Large intestine (tissue), 3 donors: Measurements from ENCODE around the gene ZNF583. TPM values are rescaled to one million over a fixed set of nuclear protein-coding genes. Genes with fewer than 3 reads are reported as not detected.
A peak's percentile ranks its signal among the peaks of the same experiment; 100 is the strongest.

Source experiments
- DNase-seq, 2 donors: peaks; one replicate each; pipeline versions ENCODE4 v3.0.0 to v3.0.0-alpha.2; 2013
- H3K27ac ChIP-seq: one replicate; pipeline ENCODE4 v1.5.1; 2013; ENCODE audit warnings: low read length
- H3K27me3 ChIP-seq: 2 replicates; pipeline ENCODE4 v1.6.1; 2013; ENCODE audit warnings: low read length; ENCODE audit not compliant: control insufficient read depth, insufficient read depth
- H3K36me3 ChIP-seq: 2 replicates; pipeline ENCODE4 v1.6.1; 2013; ENCODE audit warnings: low read length; ENCODE audit not compliant: control insufficient read depth, insufficient read depth
- H3K4me1 ChIP-seq: one replicate; pipeline ENCODE4 v1.6.1; 2013; ENCODE audit warnings: low read length; ENCODE audit not compliant: control insufficient read depth, insufficient read depth
- H3K4me3 ChIP-seq: one replicate; pipeline ENCODE4 v1.5.1; 2013; ENCODE audit warnings: low read length
- H3K9me3 ChIP-seq: one replicate; pipeline ENCODE4 v1.6.1; 2013; ENCODE audit warnings: mild to moderate bottlenecking, low read depth, low read length, moderate library complexity; ENCODE audit not compliant: control insufficient read depth
- WGBS: methylation state at CpG from one replicate; pipeline ENCODE4 v1.1.5; 2013; ENCODE audit warnings: low lambda C conversion rate; ENCODE audit not compliant: insufficient coverage; 5-methylcytosine and 5-hydroxymethylcytosine counted together
- polyA plus RNA-seq: library from polyadenylated mRNA; unstranded; fragments of 120-200 nt; gene quantifications from one replicate; pipeline ENCODE4 v1.2.1, GENCODE V29; 2013

ZNF583 gene
- polyA plus RNA-seq, 1 donor, result 6.0 TPM

DNA sequence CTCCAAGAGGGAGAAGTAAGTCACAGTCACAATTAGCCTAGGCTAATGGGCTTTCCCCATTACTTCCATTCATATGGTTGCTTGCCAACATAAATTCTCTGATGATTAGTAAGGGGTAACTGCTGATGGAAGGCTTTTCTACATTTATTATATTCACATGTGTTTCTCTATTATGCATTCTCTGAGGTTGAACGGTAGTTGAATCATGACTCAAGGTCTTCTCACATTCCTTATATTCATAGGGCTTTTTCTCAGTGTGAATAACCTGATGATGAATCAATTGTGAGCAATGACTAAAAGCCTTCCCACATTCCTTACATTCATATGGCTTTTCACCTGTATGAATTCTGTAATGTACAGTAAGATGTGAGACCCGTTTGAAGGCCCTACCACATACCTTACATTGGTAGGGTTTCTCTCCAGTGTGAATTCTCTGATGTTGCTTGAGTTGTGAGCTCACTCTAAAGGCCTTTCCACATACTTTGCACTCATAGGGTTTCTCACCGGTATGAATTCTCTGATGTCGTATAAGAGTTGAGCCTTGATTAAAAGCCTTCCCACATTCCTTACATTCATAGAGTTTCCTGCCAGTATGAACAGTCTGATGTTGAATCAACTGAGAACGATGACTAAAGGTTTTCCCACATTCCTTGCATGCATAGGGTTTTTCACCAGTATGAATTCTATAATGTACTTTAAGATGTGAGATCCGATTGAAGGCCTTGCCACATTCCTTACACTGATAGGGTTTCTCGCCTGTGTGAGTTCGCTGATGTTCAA, 20.1 kb upstream of the ZNF583 start:
- Histone ChIP-seq H3K4me1 (no peaks in the 10 kb centered on the region), H3K4me3 (no peak overlapping the region), H3K27me3 (no peaks in the 10 kb centered on the region), H3K27ac (no peak overlapping the region), H3K36me3 (peaks cover 7% of the 10 kb centered on the region), H3K9me3 (peaks cover 21% of the 10 kb centered on the region)
- 100% methylated on average over 1 of the region's 8 CpGs for WGBS
- DNase-seq, result no peak

DNA sequence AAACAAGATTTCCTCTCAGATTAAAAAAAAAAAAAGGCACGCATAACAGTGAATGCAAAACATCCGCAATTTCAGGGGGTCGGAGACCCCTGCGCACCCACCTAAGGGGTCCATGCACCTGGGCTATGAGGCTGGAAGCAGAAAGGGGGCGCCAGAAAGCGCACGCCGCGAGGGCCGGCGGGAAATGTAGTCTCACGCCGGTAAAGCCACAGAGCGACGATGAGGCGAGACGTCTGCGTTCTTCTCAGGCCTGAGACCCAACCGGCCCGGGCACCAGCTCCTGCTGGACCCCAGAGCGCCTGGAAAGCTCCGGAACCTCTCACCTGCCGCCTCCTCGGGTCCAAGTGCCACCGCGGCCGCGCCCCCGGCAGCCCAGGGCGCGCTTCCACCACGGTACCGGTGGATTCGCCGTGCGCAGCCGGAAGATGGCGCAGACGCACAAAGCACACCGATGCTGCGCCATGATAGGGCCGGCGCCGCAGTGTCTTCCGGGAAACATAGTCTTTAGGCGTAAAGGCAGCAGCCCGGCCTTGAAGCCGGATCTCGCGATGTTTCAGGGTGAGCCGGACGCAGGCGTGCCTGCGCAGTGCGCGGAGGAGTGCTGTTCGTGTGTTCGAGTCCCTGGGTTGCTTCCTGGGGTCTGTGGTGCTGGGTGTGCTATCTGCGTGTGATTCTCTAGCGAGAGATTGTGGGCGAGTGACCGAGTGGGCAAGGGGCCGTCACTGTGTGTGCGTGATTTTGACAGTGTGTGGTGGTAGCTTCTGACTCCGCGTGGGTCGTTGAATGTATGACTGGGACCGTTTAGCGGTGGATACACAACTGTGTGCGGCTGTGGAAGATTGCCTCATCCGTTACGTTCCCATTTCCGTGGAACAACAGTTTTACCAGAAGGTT, 10.8 kb upstream of the ZNF583 start, which contains the start of gene ZNF582:
TSS of gene ZNF582 (minus strand) at position 416 of the 894 bp plus-strand sequence. CDS start 1,782 bp downstream, outside the sequence.
- Histone ChIP-seq H3K36me3 (peaks cover 22% of the 10 kb centered on the region), H3K4me3 (peak within 1 kb of the TSS; percentile 70), H3K27ac (peak within 1 kb of the TSS; percentile 77), H3K27me3 (no peaks in the 10 kb centered on the region), H3K4me1 (peaks cover 3% of the 10 kb centered on the region), H3K9me3 (peaks cover 8% of the 10 kb centered on the region)
- WGBS, result 17% methylated on average over 1 of the region's 73 CpGs
- DNase-seq, result peak; percentile 97

DNA sequence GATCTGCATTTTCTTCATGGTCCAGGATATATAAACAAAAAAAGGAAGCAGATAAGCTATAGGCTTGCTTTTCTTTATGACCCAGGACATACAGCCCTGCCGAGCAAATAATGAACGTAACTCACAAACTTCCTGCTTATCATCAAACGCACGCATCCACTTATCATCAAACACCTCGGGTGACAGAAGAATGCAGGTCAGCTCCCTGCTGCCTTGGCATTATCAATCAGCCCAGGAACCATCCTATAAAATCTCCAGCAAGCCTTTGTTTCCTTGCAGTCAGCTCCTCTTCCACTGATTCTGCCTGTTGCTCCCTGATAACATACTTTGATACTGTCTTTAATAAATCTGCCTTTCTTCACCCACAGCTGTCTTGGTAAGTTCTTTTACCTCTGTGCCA, 5.3 kb upstream of the ZNF583 start:
- H3K9me3 ChIP-seq, result peaks cover 10% of the 10 kb centered on the region
- H3K4me1 ChIP-seq, result peaks cover 1% of the 10 kb centered on the region
- no peak for DNase-seq
- H3K4me3 ChIP-seq, result no peak overlapping the region
- WGBS, result no CpG with 5 or more reads among the region's 5 CpGs
- no peaks in the 10 kb centered on the region for H3K27me3 ChIP-seq
- peaks cover 4% of the 10 kb centered on the region for H3K36me3 ChIP-seq
- H3K27ac ChIP-seq, result no peak overlapping the region

DNA sequence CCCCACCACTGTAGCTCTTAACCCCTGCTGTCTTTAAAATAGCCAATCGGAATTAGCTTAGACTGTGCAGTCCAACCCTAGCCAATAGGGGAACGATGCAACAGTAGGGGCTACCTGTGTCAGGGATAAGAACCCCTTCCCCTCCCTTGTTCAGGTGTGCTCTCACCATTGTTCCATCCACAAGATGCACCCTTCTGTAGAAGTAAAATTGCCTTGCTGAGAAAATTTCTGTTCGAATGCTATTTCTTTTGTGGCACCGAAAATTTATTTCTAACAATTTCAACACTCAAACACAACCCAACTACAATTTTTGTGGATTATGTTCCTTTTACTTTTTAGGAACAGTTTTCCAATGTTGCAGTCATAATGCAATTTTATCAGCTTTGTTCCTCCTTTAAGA, 3.6 kb upstream of the ZNF583 start:
- no peak for DNase-seq
- peaks cover 4% of the 10 kb centered on the region for H3K36me3 ChIP-seq
- WGBS, result no CpG with 5 or more reads among the region's 4 CpGs
- H3K27me3 ChIP-seq, result no peaks in the 10 kb centered on the region
- H3K4me1 ChIP-seq, result no peaks in the 10 kb centered on the region
- no peak overlapping the region for H3K4me3 ChIP-seq
- peaks cover 9% of the 10 kb centered on the region for H3K9me3 ChIP-seq
- no peak overlapping the region for H3K27ac ChIP-seq

DNA sequence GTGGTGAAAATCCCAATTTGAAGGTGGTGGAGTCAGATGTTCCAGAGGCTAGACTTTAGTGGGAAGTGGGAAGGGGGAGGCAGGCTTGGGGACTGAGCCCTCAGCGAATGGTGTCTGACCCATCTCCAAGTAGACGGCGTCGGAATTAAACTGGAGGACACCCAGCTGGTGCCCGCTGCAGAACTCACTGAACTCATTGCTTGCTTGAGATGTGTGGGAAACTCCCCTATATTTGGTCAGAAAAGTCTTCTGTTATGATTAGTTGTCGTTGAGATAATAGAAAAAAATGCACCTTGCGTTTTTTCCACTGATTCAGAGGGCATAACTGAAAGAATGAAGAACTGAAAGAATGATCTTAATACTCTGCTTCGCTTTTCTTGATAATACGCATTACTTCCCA, 871 bp upstream of the ZNF583 start:
- H3K4me1 ChIP-seq, result no peaks in the 10 kb centered on the region
- peak overlapping the region; percentile 86 for H3K27ac ChIP-seq
- H3K27me3 ChIP-seq, result no peaks in the 10 kb centered on the region
- peak in 1 of 2 donors; percentile 13 for DNase-seq
- H3K9me3 ChIP-seq, result peaks cover 10% of the 10 kb centered on the region
- H3K36me3 ChIP-seq, result peaks cover 12% of the 10 kb centered on the region
- WGBS, result 29% methylated on average over 4 of the region's 9 CpGs
- H3K4me3 ChIP-seq, result peak overlapping the region; percentile 76

DNA sequence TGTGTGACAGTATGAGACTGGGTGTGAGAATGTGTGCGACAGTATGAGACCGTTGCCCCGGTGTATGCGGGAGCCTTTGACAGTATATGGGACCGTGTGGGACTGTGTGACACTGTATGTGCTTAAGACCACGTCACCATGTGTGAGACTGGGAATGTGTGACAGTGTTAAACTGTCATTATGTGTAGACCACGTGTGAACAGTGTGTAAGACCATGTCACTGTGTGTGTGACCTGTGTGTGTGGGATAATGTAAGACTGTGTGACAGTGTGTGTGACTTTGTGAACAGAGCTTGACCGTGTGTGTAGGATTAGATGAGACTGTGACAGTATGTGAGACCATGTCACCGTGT, 549 bp downstream of the ZNF583 start:
- DNase-seq, result no peak
- peaks cover 24% of the 10 kb centered on the region for H3K36me3 ChIP-seq
- H3K4me3 ChIP-seq, result peak overlapping the region; percentile 76
- no peaks in the 10 kb centered on the region for H3K27me3 ChIP-seq
- peaks cover 10% of the 10 kb centered on the region for H3K9me3 ChIP-seq
- no peak overlapping the region for H3K27ac ChIP-seq
- no peaks in the 10 kb centered on the region for H3K4me1 ChIP-seq
- WGBS, result no CpG with 5 or more reads among the region's 9 CpGs

DNA sequence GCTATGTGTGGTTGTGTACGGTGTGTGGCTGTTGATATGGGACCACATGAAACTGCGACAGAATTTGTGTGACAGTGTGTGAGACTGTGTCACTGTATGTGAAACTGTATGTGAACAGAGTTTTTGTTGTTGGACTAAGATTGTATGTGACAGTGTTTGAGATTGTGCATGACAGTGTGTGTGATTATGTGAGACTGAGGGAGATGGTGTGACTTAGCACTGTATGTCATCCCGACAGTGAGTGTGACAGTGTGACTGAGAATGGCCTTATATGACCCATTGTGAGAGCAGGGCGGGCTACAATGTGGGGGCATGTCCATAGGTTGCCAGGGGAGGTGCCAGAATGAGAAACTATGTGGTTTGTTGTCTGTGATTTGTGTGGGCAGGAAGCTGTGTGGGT, 930 bp downstream of the ZNF583 start:
- Histone ChIP-seq H3K36me3 (peaks cover 26% of the 10 kb centered on the region), H3K9me3 (peaks cover 10% of the 10 kb centered on the region), H3K27ac (no peak overlapping the region), H3K4me1 (no peaks in the 10 kb centered on the region), H3K4me3 (no peak overlapping the region), H3K27me3 (no peaks in the 10 kb centered on the region)
- no peak for DNase-seq
- 100% methylated on average over 1 of the region's 4 CpGs for WGBS

DNA sequence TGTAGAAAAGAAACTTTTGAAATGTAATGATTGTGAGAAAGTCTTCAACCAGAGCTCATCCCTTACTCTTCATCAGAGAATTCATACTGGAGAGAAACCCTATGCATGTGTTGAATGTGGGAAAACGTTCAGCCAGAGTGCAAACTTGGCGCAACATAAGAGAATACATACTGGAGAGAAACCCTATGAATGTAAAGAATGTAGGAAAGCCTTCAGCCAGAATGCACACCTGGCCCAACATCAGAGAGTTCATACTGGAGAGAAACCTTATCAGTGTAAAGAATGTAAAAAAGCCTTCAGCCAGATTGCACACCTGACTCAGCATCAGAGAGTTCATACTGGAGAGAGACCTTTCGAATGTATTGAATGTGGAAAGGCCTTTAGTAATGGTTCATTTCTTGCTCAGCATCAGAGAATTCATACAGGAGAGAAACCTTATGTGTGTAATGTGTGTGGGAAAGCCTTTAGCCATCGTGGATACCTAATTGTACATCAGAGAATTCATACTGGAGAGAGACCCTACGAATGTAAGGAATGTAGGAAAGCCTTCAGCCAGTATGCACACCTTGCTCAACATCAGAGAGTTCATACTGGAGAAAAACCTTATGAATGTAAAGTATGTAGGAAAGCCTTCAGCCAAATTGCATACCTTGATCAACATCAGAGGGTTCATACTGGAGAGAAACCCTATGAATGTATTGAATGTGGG, 19.3 kb downstream of the ZNF583 start:
- peaks cover 16% of the 10 kb centered on the region for H3K36me3 ChIP-seq
- H3K9me3 ChIP-seq, result peaks cover 38% of the 10 kb centered on the region
- H3K27me3 ChIP-seq, result no peaks in the 10 kb centered on the region
- H3K4me1 ChIP-seq, result no peaks in the 10 kb centered on the region
- H3K27ac ChIP-seq, result no peak overlapping the region
- no peak for DNase-seq
- WGBS, result 91% methylated on average over 4 of the region's 5 CpGs
- H3K4me3 ChIP-seq, result no peak overlapping the region

DNA sequence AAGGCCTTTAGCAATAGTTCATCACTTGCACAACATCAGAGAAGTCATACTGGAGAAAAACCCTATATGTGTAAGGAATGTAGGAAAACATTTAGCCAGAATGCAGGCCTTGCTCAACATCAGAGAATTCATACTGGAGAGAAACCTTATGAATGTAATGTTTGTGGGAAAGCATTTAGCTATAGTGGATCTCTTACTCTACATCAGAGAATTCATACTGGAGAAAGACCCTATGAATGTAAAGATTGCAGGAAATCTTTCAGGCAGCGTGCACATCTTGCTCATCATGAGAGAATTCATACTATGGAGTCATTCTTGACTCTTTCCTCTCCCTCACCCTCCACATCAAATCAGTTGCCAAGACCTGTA, 19.8 kb downstream of the ZNF583 start:
- Histone ChIP-seq H3K36me3 (peaks cover 16% of the 10 kb centered on the region), H3K4me1 (no peaks in the 10 kb centered on the region), H3K27me3 (no peaks in the 10 kb centered on the region), H3K27ac (no peak overlapping the region), H3K9me3 (peaks cover 38% of the 10 kb centered on the region), H3K4me3 (no peak overlapping the region)
- WGBS, result no CpG with 5 or more reads among the region's 1 CpG
- no peak for DNase-seq

DNA sequence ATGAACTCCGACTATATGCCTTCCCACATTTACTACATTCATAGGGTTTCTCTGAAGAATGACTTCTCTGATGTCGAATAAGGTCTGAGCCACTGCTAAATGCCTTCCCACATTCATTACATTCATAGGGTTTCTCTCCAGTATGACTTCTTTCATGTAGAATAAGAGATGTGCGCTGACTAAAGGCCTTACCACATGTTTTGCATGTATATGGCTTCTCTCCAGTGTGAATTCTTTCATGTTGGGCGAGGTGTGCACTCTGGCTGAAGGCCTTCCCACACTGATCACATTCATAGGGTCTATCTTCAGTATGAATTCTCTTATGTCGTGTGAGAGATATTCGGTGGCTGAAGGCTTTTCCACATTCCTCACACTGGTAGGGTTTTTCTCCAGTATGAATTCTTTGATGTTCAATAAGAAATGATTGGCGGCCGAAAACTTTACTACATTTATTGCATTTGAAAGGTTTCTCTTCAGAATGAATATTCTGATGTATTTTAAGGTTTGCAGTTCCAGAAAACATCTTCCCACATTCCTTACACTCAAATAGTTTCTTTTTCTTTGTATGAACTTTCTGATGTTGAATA, 37.2 kb downstream of the ZNF583 start:
- peaks cover 13% of the 10 kb centered on the region for H3K9me3 ChIP-seq
- 100% methylated on average over 1 of the region's 8 CpGs for WGBS

More for the DNA sequence above, 37.2 kb downstream of the ZNF583 start:
- Histone ChIP-seq H3K36me3 (peaks cover 4% of the 10 kb centered on the region), H3K27ac (no peak overlapping the region), H3K27me3 (no peaks in the 10 kb centered on the region), H3K4me1 (no peaks in the 10 kb centered on the region), H3K4me3 (no peak overlapping the region)
- DNase-seq, result no peak
